HG03575 (cell line): ENCODE data around the gene LRRC75A.

Experiments used
- ATAC-seq: cut with Tn5 transposase; IDR thresholded peaks from one replicate; pipeline ENCODE4 v1.9.1; 2021; ENCODE audit not compliant: unreplicated experiment, insufficient number of reproducible peaks, low FRiP score; ENCODE audit errors: extremely low read depth

The LRRC75A gene

DNA sequence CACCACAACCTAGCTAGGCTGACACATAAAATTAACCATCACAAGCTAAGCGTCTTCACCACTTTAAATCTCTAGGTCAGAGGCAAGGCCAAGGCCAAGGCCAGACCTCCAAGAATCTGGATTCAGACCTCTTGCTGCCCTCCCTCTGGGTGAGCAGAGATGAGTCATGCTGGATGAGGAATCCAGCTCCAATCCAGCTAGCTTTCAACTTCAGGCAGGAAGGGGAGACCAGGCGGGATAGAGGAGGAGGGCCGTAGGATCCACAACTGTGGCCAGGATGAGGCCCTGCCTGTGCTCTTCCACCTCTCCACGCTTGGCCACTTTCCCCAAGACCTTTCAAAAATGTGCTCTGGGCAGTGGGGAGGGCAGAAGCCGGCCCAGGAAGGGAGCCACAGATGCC lies 14.7 kb downstream of the LRRC75A start:
- no peak for ATAC-seq

DNA sequence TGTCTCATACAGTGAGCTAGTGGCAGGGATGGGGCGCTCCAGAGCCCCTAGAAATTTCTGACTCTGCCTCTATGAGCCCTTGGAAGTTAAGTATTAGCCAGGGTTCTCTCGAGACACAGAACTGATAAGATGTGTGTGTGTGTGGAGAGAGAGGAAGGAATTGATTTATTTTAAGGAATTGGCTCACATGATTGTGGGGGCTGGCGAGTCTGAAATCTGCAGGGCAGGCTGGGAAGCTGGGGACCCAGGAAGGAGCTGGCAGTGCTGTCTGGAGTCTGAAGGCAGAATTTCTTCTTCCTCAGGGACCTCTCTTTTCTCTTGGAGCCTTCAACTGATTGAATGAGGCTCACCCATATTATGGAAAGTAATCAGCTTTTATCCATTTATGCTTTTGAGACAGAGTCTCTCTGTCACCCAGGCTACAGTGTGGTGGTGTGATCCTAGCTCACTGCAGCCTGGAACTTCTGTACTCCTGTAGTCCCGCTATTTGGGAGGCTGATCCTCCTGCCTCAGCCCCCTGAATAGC lies 16.8 kb downstream of the LRRC75A start:
- no peak for ATAC-seq

- ATAC-seq: no peak
These were observed 17.8 kb downstream of the LRRC75A start for GRCh38 chr17:16474012-16474725.

- no peak for ATAC-seq
These were observed 18.7 kb downstream of the LRRC75A start for GRCh38 chr17:16473044-16474011.

- ATAC-seq: no peak
These were observed 19.5 kb downstream of the LRRC75A start for GRCh38 chr17:16472539-16472938.

DNA sequence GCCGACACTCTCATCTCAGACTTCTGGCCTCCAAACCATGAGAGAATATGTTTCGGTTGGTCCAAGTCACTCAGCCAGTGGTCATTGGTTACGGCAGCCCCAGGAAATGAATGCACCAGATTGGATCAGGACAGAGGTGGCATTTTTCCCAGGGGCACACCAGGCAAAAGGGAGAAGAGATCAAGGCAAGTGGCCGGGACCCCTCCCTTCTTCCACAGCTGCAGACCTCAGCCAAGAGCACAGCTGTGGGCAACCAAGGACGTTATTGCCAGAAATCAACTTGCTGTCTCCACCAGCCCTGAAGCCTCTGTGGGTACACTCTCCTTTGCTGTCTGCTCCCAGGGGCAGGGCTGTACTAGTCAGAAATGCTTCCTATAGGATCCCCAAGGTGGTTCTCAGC lies 20.7 kb downstream of the LRRC75A start:
- ATAC-seq: no peak

- no peak for ATAC-seq
These were observed 21.7 kb downstream of the LRRC75A start for GRCh38 chr17:16470265-16470664.

GRCh38 chr17:16468428-16468992 lies 23.5 kb downstream of the LRRC75A start:
- no peak for ATAC-seq

DNA sequence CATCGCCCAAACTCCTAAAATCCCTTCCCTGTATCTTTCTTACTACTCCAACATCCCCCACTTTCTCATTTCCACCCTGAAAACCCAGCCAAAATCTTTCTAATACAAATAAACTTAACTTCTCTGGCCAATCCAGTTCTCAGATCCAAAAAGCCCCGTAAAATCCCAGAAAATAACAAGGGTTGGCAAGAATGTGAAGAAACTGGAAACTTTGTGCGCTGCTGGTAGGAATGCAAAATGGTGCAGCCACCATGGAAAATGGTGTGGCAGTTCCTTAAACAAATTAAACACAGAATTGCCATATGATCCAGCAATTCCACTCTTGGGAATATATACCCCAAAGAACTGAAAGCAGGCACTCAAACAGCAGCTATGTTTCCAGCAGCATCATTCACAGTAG lies 24.1 kb downstream of the LRRC75A start:
- ATAC-seq: no peak

DNA sequence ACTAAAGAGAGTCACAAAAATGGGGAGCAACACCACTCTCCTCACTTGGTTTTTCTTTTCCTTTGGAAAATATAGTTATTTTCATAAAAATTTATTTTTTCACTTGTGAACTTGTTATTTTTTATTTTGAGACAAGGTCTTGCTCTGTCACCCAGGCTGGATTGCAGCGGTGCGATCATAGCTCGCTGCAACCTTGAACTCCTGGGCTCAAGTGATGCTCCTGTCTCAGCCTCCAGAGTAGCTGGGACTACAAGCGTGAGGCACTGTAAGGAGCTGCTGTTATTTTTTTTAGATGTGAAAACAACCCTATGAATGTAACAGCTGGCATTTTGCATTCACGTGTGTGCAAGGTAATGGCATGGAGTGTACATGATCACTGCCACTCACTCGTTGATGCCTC lies 24.9 kb downstream of the LRRC75A start:
- no peak for ATAC-seq

GRCh38 chr17:16466407-16466806 lies 25.6 kb downstream of the LRRC75A start:
- ATAC-seq: no peak

DNA sequence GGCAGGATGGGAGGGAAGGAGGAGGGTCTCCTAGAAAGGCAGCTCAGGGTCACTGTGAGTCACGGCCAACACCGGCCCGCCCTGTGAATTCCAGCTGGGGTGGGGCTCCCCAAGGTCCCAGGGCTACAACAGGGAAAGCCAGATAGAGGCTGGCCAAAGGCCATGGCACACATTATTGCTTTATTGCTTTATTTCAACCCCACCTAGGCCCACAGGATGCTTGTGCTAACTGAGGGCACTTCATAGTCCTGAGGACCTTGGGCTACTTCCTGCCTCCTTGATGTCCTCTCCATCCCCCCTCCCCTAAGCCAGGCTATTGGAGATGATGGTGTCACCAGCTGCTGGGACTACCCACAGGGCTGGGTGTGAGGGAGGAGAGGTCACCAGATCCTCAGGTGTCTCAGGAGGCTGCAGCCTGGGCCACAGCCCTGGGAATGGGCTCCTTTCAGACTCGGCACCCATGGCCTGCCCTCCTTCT lies 26.1 kb downstream of the LRRC75A start:
- ATAC-seq: no peak

DNA sequence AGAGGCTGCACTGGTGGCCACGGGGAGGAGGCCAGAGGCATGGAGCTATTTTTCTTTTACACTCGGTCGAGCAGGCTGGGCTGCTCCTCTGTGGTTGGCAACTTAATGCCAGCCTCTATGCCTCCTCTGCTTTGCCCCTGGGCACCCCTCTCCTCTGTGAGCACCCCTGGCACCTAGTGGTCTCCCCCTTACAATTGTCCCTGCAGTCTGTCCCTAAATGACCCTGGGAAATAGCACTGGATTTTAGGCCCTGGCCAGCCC lies 27.0 kb downstream of the LRRC75A start:
- ATAC-seq: no peak

GRCh38 chr17:16464303-16465051 lies 27.5 kb downstream of the LRRC75A start:
- ATAC-seq: no peak

- no peak for ATAC-seq
These were observed 28.4 kb downstream of the LRRC75A start for GRCh38 chr17:16463358-16464302.

- no peak for ATAC-seq
These were observed 29.7 kb downstream of the LRRC75A start for GRCh38 chr17:16462070-16462864.

DNA sequence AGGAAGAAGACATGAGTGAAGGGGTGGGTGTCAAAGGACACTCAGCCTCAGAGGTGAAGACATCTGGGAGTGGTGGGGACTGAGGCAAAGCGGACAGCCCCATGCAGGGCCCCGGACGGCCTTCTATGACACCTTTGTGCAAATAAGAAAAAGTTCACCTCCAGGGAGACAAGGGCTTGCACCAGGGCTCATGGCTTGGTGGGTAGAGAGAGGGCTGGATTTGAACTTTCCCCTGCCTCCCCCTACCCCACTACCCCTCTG lies 30.5 kb downstream of the LRRC75A start:
- no peak for ATAC-seq
